HG02759 (cell line): ENCODE measurements around the gene CCDC85B.

ENCODE experiments used
- ATAC-seq: cut with Tn5 transposase; IDR thresholded peaks from one replicate; pipeline ENCODE4 v1.9.1; 2021; ENCODE audit warnings: mild to moderate bottlenecking, moderate library complexity; ENCODE audit not compliant: unreplicated experiment

The CCDC85B gene

GRCh38 chr11:65928667-65929066 is 38.2 kb downstream of the CCDC85B start:
- no peak for ATAC-seq

DNA sequence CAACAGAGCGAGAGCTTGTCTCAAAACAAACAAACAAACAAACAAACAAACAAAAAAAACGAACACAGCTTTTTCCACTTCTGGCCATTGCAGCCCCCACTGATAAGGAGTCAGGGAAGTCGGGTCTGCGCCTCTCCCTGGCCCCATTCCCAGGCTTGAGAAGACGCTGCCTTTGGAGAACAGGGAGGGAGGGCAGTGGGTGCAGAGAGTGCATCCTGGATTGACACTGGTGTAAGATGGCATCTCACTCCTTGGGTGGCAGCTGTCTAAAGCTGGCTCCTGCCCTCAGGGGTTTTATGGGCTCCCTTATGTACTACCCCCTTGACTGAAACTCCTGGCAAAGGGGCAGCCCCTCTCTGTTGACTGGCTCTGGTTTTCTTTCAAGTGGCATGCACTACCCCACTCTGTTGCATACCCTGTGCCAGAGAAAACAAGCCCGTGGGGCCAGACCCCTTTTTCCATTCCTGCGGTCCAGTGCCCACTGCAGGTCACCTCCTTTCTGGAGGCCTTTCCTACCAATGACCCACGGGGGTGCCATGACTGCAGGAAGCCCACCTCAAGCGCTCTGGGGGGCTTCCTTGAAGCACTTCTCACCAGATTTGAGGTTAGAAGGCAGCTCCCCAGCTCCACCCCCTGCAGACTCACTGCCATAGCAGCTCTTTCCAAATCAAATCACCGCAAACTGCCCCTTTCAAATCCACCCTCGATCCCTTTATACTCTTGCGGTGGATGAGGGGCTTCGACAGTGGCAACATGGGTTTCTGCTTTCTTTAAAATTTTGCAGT is 41.5 kb downstream of the CCDC85B start:
- no peak for ATAC-seq

GRCh38 chr11:65932558-65932919 is 42.1 kb downstream of the CCDC85B start:
- ATAC-seq = no peak

DNA sequence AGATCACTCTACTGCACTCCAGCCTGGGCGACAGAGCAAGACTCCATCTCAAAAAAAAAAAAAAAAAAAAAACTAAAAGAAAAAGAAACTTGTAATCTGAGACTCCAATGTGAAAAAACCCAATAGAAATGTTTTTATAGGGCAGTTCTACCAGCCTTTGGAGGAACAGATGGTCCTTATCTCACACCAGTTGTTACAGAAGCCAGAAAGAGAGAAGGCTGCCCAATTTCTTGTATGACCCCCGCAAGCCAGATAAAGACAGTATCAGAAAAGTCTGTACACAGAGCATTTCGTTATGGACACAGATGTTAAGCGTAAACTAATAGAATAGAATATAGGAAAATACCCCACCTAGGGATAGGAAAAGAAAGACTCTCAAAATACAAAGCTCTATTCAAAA is 43.5 kb downstream of the CCDC85B start:
- no peak for ATAC-seq

- ATAC-seq = no peak
Measured at GRCh38 chr11:65937766-65938165, 47.3 kb downstream of the CCDC85B start.
